Stimulated activated memory B cell treated with anti-CD40 and anti-IgM and Interleukin-4, amounts not matched to agents 10 μg/mL and 1 μg/mL and 100 μg/mL, for 72 hours (primary cell): ENCODE measurements around the gene ADAM30.

Experiments
- ATAC-seq: fragments of 150-1000 bp; cut with Tn5 transposase; 2 replicates; pipeline ENCODE4 v1.10.0; 2021
- H3K27ac Mint-ChIP-seq: one replicate; pipeline ENCODE4 v1.8.0; 2022; ENCODE audit warnings: mild to moderate bottlenecking, mixed read lengths
- H3K27me3 Mint-ChIP-seq: one replicate; pipeline ENCODE4 v1.8.0; 2022; ENCODE audit warnings: mixed read lengths
- H3K36me3 Mint-ChIP-seq: one replicate; pipeline ENCODE4 v1.8.0; 2022; ENCODE audit warnings: mixed read lengths
- H3K4me1 Mint-ChIP-seq: one replicate; pipeline ENCODE4 v1.8.0; 2022; ENCODE audit warnings: mixed read lengths
- H3K4me3 Mint-ChIP-seq: one replicate; pipeline ENCODE4 v1.8.0; 2022; ENCODE audit warnings: mild to moderate bottlenecking, moderate library complexity, mixed read lengths
- H3K9me3 Mint-ChIP-seq: one replicate; pipeline ENCODE4 v1.8.0; 2022; ENCODE audit warnings: mixed read lengths

Gene ADAM30

DNA sequence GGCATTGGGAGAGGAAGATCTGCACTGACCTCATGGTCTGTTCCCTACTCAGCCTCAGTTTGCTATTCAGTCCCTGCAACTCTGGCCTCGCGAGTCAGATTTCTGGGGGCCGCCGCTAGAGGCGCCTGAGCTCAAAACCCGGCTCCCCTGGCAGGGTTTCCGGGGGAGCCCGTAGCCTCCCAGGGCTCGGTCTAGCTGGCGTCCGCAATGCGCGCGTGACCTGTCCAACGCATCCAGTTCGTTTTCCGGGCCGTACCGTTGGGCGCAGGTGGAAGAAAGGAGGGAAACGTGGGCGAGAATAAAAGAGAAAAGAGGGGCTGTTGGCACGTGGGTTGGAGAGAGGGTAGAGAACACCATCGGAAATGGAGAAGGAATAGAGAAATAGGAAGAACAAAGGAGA, at the start of gene ADAM30:
Gene ADAM30, minus strand, starts transcription at position 213 of the 400 bp plus-strand sequence. Its CDS starts 179 bp downstream, at position 34.
- no peaks in the 10 kb centered on the region for H3K36me3 Mint-ChIP-seq
- H3K27me3 Mint-ChIP-seq, result peaks cover 13% of the 10 kb centered on the region
- no peak within 1 kb of the TSS for H3K27ac Mint-ChIP-seq
- no peak for ATAC-seq
- H3K4me1 Mint-ChIP-seq, result no peaks in the 10 kb centered on the region
- H3K9me3 Mint-ChIP-seq, result no peaks in the 10 kb centered on the region
- no peak within 1 kb of the TSS for H3K4me3 Mint-ChIP-seq

DNA sequence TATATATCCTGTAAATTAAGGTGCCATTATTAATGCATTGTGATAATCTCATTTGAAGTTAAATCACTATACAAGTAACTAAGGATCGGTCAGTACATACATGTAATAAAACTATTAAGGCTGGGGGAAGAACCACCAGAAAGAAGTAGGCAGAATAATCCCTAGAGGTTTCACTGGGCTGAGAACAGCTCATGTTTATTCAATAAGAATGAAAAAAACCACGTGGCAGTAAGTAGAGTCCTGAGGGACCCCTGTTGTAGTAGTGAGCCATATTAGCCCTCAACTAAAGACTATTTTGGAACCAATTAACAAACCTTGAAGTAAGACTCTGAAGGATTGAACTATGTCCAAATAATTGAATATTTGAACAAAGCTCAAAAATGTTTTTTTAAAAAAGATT, 46.9 kb upstream of the ADAM30 start:
- Mint-ChIP-seq H3K4me3 (no peak overlapping the region), H3K36me3 (peaks cover 70% of the 10 kb centered on the region), H3K27ac (no peak overlapping the region), H3K27me3 (no peaks in the 10 kb centered on the region), H3K9me3 (no peaks in the 10 kb centered on the region), H3K4me1 (peaks cover 18% of the 10 kb centered on the region)
- no peak for ATAC-seq

DNA sequence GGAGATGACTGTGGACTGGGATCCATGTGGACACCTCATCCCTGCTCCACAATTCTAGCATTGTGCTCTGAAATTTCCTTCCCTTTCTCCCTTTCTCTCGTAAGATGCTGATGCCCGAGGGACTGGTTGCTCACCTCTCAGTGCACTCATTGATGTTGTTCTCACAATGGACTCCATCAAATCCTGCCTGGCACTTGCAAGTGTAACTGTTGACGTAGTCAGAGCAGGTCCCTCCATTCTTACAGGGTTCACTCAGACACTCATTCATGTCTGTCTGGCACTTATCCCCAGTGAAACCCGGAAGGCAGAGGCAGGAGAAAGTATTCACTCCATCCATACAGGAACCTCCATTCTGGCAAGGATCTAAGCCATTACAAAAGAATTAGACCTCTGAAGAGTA, 45.1 kb upstream of the ADAM30 start:
- Mint-ChIP-seq H3K9me3 (no peaks in the 10 kb centered on the region), H3K27me3 (no peaks in the 10 kb centered on the region), H3K27ac (no peak overlapping the region), H3K36me3 (peaks cover 72% of the 10 kb centered on the region), H3K4me3 (no peak overlapping the region), H3K4me1 (peaks cover 18% of the 10 kb centered on the region)
- no peak for ATAC-seq

DNA sequence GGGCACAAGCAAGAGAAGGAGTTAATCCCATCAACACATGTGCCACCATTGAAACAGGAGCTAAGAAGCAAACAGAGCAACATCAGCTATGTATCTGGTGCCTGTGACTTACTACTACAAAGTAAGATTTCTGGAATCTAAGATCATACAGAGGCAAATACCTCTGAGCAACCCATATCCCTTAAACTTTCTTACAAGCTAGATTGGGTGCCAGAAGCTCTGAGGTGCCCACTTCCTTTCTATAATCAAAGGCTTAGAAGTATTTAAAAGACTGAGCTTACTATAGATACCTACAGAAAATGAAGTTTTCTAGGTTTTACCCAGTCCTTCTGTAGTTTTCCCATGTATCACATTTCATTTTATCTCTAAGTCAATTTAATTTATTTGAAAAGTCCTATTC, 44.4 kb upstream of the ADAM30 start:
- peaks cover 11% of the 10 kb centered on the region for H3K4me1 Mint-ChIP-seq
- no peak overlapping the region for H3K4me3 Mint-ChIP-seq
- peaks cover 72% of the 10 kb centered on the region for H3K36me3 Mint-ChIP-seq
- no peak for ATAC-seq
- no peaks in the 10 kb centered on the region for H3K27me3 Mint-ChIP-seq
- no peaks in the 10 kb centered on the region for H3K9me3 Mint-ChIP-seq
- no peak overlapping the region for H3K27ac Mint-ChIP-seq

DNA sequence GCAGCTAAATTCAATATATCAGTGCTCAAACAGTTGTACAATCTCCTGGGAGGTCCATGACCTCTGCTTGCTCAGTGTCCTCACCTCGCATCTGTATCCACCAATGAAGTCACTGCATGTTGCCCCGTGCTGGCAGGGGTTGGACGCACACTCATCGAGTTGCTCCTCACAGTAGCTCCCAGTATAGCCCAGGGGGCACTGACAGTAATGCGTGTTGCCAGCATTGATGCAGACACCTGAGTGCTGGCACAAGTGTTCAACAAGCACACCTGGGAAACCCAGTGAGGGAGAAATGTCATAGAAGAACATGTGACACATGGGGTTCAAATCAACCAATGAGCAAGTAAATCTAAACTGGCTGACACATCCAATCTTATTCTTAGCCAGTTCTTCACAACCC, 40.9 kb upstream of the ADAM30 start:
- Mint-ChIP-seq H3K4me1 (no peaks in the 10 kb centered on the region), H3K4me3 (no peak overlapping the region), H3K9me3 (peaks cover 3% of the 10 kb centered on the region), H3K27ac (no peak overlapping the region), H3K36me3 (peaks cover 84% of the 10 kb centered on the region), H3K27me3 (no peaks in the 10 kb centered on the region)
- ATAC-seq, result no peak

DNA sequence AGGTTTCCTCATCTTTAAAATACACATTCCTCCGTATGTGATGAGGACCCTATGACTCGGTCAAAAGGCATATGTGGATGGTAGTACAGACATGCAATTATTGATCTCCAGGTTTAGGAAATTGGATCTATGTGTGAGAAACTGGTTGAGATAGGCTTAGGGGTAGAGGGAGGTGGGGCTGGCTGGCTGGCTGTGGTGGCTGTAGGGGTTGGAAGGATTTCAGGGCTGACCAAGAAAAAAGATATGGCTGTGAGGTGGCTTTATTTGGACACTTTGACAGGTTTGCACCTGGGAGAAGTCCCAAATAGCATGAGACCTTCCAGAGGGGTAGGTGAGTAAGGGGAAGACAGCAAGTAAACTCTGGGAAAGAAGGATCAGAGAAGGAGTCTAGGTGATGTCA, 39.6 kb upstream of the ADAM30 start:
- Mint-ChIP-seq H3K9me3 (peaks cover 3% of the 10 kb centered on the region), H3K27me3 (no peaks in the 10 kb centered on the region), H3K4me3 (no peak overlapping the region), H3K36me3 (peaks cover 78% of the 10 kb centered on the region), H3K4me1 (no peaks in the 10 kb centered on the region), H3K27ac (no peak overlapping the region)
- ATAC-seq, result no peak

DNA sequence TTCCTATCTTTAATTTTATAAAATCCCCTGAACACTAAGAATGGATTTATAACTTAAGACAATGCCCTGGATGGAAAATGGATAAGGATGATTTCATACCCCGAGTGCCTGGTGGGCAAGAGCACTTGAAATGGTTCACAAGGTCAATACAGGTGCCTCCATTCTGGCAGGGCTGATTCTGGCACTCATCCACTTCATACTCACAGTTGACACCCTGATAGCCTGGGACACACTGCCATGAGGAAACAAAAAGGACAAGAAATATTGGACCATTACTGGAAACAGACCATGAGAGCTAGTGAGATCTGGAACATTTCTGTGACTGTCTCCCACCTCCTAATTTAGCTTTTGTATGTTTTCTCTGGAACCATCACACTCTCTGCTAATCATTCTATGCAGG, 39.1 kb upstream of the ADAM30 start:
- ATAC-seq, result no peak

DNA sequence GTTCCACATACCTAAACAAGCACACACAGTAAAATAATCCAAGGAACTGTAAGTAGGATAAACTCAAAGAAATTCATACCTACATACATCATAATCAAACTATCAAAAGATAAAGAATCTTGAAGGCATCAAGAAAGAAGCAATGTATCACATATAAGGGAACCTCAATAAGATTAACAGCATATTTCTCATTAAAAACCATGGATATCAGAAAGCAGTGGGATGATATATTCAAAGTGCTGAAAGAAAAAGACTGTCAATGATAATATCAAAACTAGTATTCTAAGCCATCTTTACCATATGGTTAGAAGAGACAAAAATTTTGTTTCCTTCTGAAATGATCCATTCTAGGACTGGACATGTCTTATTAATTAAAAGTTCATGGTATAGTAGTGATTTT, 37.1 kb upstream of the ADAM30 start:
- H3K27me3 Mint-ChIP-seq, result no peaks in the 10 kb centered on the region
- H3K9me3 Mint-ChIP-seq, result peaks cover 3% of the 10 kb centered on the region
- H3K36me3 Mint-ChIP-seq, result peaks cover 62% of the 10 kb centered on the region
- H3K27ac Mint-ChIP-seq, result no peak overlapping the region
- H3K4me1 Mint-ChIP-seq, result no peaks in the 10 kb centered on the region
- H3K4me3 Mint-ChIP-seq, result no peak overlapping the region
- ATAC-seq, result no peak

More for the DNA sequence above, 39.1 kb upstream of the ADAM30 start:
- H3K4me1 Mint-ChIP-seq, result no peaks in the 10 kb centered on the region
- H3K36me3 Mint-ChIP-seq, result peaks cover 74% of the 10 kb centered on the region
- peaks cover 3% of the 10 kb centered on the region for H3K9me3 Mint-ChIP-seq
- H3K27ac Mint-ChIP-seq, result no peak overlapping the region
- no peak overlapping the region for H3K4me3 Mint-ChIP-seq
- no peaks in the 10 kb centered on the region for H3K27me3 Mint-ChIP-seq

DNA sequence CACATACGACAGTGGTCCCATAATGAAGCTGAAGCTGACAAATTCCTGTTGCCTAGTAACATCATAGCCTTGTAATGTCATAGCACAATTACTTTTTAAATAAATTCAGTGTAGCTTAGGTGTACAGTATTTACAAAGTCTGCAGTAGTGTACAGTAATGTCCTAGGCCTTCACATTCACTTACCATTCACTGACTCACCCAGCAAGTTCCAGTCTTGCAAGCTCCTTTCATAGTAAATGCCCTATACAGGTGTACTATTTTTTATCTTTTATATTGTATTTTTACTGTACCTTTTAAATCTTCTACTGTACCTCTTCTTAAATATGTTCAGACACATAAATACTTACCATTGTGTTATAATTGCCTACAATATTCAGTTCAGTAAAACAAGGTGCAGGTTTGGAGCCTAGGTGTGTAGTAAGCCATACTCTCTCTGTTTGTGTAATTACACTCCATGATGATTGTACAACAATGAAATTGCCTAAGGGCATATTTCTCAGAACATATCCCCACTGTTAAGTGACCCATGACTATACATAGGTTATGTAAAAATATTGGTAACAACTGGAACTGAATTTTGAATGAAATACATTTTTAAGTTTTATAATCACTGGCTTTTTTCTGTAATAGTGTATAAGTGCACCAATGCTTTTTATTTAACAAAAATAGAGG, 33.5 kb upstream of the ADAM30 start:
- peaks cover 3% of the 10 kb centered on the region for H3K9me3 Mint-ChIP-seq
- H3K27ac Mint-ChIP-seq, result no peak overlapping the region
- no peaks in the 10 kb centered on the region for H3K4me1 Mint-ChIP-seq
- no peaks in the 10 kb centered on the region for H3K27me3 Mint-ChIP-seq
- H3K36me3 Mint-ChIP-seq, result peaks cover 53% of the 10 kb centered on the region
- H3K4me3 Mint-ChIP-seq, result no peak overlapping the region
- no peak for ATAC-seq

DNA sequence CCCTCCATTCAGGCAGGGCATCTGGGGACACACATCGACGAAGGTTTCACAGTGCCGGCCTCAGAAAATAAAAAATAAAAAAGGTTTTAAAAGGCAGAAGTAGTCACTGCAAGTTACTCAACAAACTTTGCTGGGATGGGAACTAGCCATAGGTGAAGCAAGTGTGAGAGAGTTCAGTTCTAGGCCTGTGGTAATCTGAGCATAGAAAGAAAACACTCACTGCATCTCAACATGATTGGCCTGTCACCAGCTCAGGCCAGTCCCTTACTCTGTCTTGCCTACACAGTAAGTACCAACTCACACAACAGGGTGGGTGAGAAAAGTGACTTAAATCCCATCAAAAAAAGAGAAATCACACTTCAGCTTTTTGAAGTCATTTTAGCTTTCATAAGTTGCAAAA, 30.2 kb upstream of the ADAM30 start:
- no peak overlapping the region for H3K4me3 Mint-ChIP-seq
- no peaks in the 10 kb centered on the region for H3K9me3 Mint-ChIP-seq
- H3K27me3 Mint-ChIP-seq, result no peaks in the 10 kb centered on the region
- peaks cover 52% of the 10 kb centered on the region for H3K36me3 Mint-ChIP-seq
- no peak overlapping the region for H3K27ac Mint-ChIP-seq
- H3K4me1 Mint-ChIP-seq, result no peaks in the 10 kb centered on the region
- no peak for ATAC-seq

DNA sequence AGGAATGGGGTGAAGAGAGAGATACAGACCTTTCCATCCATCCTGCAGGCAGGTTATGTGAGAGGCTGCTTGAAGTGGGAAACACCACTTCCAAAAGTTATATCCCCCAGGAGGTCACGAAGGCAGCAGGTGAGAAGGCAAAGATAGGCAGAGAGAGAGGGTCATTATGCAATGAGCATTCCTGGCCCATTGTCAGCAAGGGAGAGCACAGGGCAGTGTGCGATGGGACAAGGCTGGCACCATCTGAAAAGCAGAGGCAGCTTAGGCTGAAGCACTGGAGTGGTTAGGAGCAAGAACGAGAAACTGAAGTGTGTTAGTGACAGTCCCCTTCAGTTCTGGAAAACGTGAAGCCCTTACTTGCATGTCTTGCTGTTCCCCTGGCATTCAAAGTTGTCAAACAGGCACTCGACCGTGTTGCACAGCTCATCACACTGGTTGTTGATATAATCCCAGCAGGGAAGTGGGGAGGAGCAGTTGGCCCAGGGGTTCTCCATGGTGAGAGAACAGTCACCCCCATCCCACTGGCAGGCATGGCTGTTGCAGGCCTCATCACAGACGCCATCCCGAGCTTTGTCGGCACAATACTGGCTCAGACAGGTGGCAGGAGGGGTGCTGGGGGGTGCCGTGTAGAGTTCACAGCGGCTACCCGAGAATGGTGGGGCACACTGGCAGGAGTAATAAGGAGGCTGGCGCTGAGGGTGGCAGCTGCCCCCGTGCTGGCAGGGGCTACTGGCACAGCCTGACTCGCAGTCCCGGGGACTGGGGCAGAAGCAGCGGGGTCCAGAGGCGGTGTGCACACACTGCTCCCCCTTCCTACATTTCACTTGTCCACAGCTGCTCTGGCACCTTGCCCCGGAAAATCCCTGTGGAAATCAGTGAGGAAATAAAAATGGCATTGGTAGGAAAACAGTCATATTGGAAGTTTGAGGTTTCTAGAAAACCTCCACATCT, 28.9 kb upstream of the ADAM30 start:
- H3K27ac Mint-ChIP-seq, result no peak overlapping the region
- H3K36me3 Mint-ChIP-seq, result peaks cover 62% of the 10 kb centered on the region
- no peak for ATAC-seq
- H3K9me3 Mint-ChIP-seq, result no peaks in the 10 kb centered on the region
- H3K4me1 Mint-ChIP-seq, result no peaks in the 10 kb centered on the region
- no peak overlapping the region for H3K4me3 Mint-ChIP-seq
- H3K27me3 Mint-ChIP-seq, result no peaks in the 10 kb centered on the region

DNA sequence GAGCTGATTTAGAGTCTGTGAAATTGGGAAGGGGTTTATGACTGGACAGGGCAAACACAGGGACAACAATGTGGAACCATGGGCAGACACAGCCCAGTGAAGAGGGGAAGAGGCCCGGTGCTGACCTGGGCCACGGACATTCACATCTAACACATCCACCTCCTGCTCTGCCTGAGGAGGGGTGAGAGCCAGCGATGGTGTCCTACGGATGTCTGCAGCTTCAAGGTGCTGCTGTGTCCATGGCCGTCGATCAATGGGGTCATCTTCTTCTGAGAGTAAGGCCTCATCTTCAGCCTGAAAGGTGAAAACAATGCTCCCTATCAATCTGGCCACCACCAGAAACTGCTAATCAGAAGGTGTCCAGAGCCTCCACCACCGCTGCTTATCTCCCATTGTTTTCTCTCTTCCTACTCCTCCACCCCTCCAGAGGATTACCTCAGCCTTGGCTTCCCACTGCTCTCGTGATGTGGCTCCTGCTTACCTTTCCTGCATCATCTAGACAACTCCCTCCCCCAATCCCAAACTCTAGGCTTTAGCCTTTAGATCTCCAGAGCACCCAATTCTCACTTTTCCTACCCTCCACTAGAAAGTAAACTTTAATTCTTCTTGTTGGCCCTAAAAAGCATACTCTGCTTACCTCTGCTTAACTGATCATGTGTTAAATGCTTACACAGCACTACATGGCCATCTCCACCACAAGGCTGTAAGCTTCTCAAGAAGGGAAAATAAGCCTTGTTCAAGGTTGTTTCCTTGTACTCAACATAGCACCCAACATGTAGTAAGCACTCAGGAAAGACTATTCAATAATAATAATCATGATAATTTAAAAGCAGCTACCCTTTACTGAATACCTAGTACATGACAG, 24.0 kb upstream of the ADAM30 start:
- Mint-ChIP-seq H3K36me3 (peaks cover 84% of the 10 kb centered on the region), H3K4me1 (no peaks in the 10 kb centered on the region), H3K9me3 (no peaks in the 10 kb centered on the region), H3K4me3 (no peak overlapping the region), H3K27ac (peak overlapping the region; percentile 20), H3K27me3 (no peaks in the 10 kb centered on the region)
- ATAC-seq, result no peak

DNA sequence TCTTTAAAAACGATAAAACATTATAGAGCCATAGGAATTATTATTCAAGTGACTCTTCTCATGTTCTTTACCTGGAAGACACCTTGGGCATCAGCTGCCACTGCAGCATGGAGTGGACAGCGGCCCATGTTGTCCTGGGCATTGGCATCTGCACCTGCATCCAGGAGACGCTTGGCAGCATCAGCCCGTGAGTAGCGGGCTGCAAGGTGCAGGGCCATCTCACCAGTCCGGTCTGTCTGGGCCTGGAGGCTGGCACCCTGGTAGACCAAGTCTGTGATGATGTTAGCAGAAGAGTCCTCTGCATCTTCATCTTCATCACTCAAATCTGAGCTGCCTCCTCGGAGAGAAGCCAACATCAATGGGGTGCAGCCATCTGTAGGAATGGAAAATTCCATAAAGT, 22.9 kb upstream of the ADAM30 start:
- no peak overlapping the region for H3K4me3 Mint-ChIP-seq
- peaks cover 86% of the 10 kb centered on the region for H3K36me3 Mint-ChIP-seq
- no peak overlapping the region for H3K27ac Mint-ChIP-seq
- no peaks in the 10 kb centered on the region for H3K27me3 Mint-ChIP-seq
- ATAC-seq, result no peak
- H3K9me3 Mint-ChIP-seq, result no peaks in the 10 kb centered on the region
- H3K4me1 Mint-ChIP-seq, result no peaks in the 10 kb centered on the region

DNA sequence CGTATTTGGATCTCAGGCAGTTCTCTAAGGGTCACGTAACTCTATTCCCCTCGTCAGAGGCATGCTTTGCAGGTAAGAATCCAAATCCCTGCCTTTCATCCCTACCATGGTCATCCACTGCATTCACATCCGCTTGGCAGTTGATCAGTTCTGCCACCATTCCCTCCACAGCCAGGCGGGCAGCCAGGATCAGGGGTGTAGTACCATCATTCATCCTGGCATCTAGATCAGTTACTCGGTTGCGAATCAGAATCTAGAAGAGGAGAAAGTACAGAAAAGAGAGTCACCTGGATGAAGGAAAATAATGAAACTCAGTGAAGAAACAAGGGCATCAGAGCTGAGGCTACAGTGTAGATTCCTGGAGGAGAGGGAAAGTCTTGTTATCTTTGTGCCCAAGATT, 22.0 kb upstream of the ADAM30 start:
- H3K4me3 Mint-ChIP-seq, result no peak overlapping the region
- peaks cover 85% of the 10 kb centered on the region for H3K36me3 Mint-ChIP-seq
- H3K9me3 Mint-ChIP-seq, result no peaks in the 10 kb centered on the region
- no peaks in the 10 kb centered on the region for H3K4me1 Mint-ChIP-seq
- no peaks in the 10 kb centered on the region for H3K27me3 Mint-ChIP-seq
- no peak overlapping the region for H3K27ac Mint-ChIP-seq
- no peak for ATAC-seq
